HepG2 (cell line): ENCODE data around the gene TRAPPC12. TPM values are rescaled to one million over a fixed set of nuclear protein-coding genes. Genes with fewer than 3 reads are reported as not detected.

Experiments used
- ATAC-seq: fragments of 200-7000 bp; cut with Tn5 transposase; 3 replicates; pipeline ENCODE4 v1.9.1; 2020; ENCODE audit warnings: mild to moderate bottlenecking, moderate library complexity
- BruUV-seq: library from RNA; stranded (reverse); fragments of 400-500 nt; replicated peaks from 2 replicates; lab custom pipeline; 2021; lab: Mats Ljungman, UMichigan
- CTCF ChIA-PET: fragments of 300-600 bp; formaldehyde crosslinking; extraction: SDS; loops from one replicate; lab custom pipeline; 2021; ENCODE audit warnings: low total read pairs, inconsistent platforms, low intra/inter-chr PET ratio; lab: Yijun Ruan, JAX
- POLR2A ChIA-PET: fragments of 350-600 bp; sonication (Branson Sonifier 250); formaldehyde crosslinking; loops from one replicate; lab custom pipeline; 2020; ENCODE audit warnings: antibody characterized with exemption, inconsistent platforms; lab: Yijun Ruan, JAX
- DNase-seq: peaks from one replicate; pipeline ENCODE4 v3.0.0-alpha.2; 2015; ENCODE audit warnings: low spot score
- FAIRE-seq: peaks from 3 replicates; lab custom pipeline; 2011; peaks lifted over from hg19 to GRCh38; lab: Jason Lieb, UNC
- H2AFZ ChIP-seq: one replicate; pipeline ENCODE4 v1.6.1; 2011; ENCODE audit warnings: low read length, inconsistent platforms
- H3K27ac ChIP-seq: fragments of 300-600 bp; 3 replicates; pipeline ENCODE4 v1.8.0; 2011; ENCODE audit warnings: mixed run types, mild to moderate bottlenecking, mixed read lengths, low read length, inconsistent platforms; ENCODE audit not compliant: insufficient read depth; ENCODE audit errors: extremely low read length
- H3K27me3 ChIP-seq, 2 experiments: fragments of 200-600 bp in 1 of 2; 2 replicates in 1 of 2; 3 replicates in 1 of 2; pipeline versions ENCODE4 v1.6.0 to v1.8.0; 2011; ENCODE audit warnings: low read length in 2 of 2, mild to moderate bottlenecking in 2 of 2, moderate library complexity in 2 of 2, inconsistent platforms in 1 of 2; ENCODE audit not compliant: insufficient read depth in 2 of 2, control insufficient read depth in 1 of 2
- H3K36me3 ChIP-seq, 2 experiments: fragments of 200-600 bp in 1 of 2; replicated peaks in 1 of 2; 2 replicates in 1 of 2; 3 replicates in 1 of 2; pipeline versions ENCODE4 v1.5.1 to v1.8.0; 2011; ENCODE audit warnings: low read length in 2 of 2, inconsistent platforms in 1 of 2; ENCODE audit not compliant: insufficient read depth in 2 of 2, control insufficient read depth in 1 of 2
- H3K4me1 ChIP-seq: 2 replicates; pipeline ENCODE4 v1.5.1; 2012; ENCODE audit warnings: low read length, inconsistent platforms; ENCODE audit not compliant: insufficient read depth
- H3K4me2 ChIP-seq: 2 replicates; pipeline ENCODE4 v1.6.0; 2011; ENCODE audit warnings: low read depth, low read length, inconsistent platforms
- H3K4me3 ChIP-seq, 3 experiments: fragments of 200-600 bp in 1 of 3; sonication (generic), shearing (Covaris generic) in 1 of 3; replicated peaks in 1 of 3; 2 replicates each; pipeline ENCODE4 v1.5.1; 2011 to 2016; ENCODE audit warnings: low read length in 3 of 3, inconsistent platforms in 2 of 3, low read depth in 2 of 3, mild to moderate bottlenecking in 2 of 3, control low read depth in 1 of 3, mixed read lengths in 1 of 3; ENCODE audit not compliant: insufficient read depth in 1 of 3
- H3K79me2 ChIP-seq: one replicate; pipeline ENCODE4 v1.6.1; 2011; ENCODE audit warnings: low read length, inconsistent platforms; ENCODE audit not compliant: insufficient read depth
- H3K9ac ChIP-seq: 2 replicates; pipeline ENCODE4 v1.6.0; 2011; ENCODE audit warnings: mild to moderate bottlenecking, low read depth, low read length, inconsistent platforms; ENCODE audit not compliant: insufficient read depth
- H3K9me3 ChIP-seq: 2 replicates; pipeline ENCODE4 v1.5.1; 2012; ENCODE audit warnings: mild to moderate bottlenecking, low read length
- H4K20me1 ChIP-seq: 2 replicates; pipeline ENCODE4 v1.6.0; 2011; ENCODE audit warnings: inconsistent platforms, mild to moderate bottlenecking, low read length, moderate library complexity; ENCODE audit not compliant: insufficient read depth
- ATM ChIP-seq: fragments of 450-650 bp; IDR thresholded peaks from 2 replicates; pipeline ENCODE4 v1.7.1; 2017; ENCODE audit warnings: mild to moderate bottlenecking, borderline replicate concordance
- DR1 ChIP-seq: sonication (generic); formaldehyde crosslinking; IDR thresholded peaks from 2 replicates; pipeline ENCODE4 v1.8.0; 2021; ENCODE audit warnings: mild to moderate bottlenecking, missing genetic modification reagents, inconsistent platforms
- FOXC1 ChIP-seq: sonication (generic); formaldehyde crosslinking; IDR thresholded peaks from 2 replicates; pipeline ENCODE4 v1.8.0; 2022; ENCODE audit warnings: mild to moderate bottlenecking, missing genetic modification reagents, borderline replicate concordance
- KLF12 ChIP-seq: sonication (generic); formaldehyde crosslinking; IDR thresholded peaks from 2 replicates; pipeline ENCODE4 v1.4.0; 2020; ENCODE audit warnings: missing genetic modification reagents, borderline replicate concordance
- ZNF10 ChIP-seq: sonication (generic); formaldehyde crosslinking; IDR thresholded peaks from 2 replicates; pipeline ENCODE4 v1.4.0; 2020; ENCODE audit warnings: mild to moderate bottlenecking, low read depth, missing genetic modification reagents, borderline replicate concordance
- ZNF737 ChIP-seq: sonication (generic); formaldehyde crosslinking; IDR thresholded peaks from 2 replicates; pipeline ENCODE4 v1.5.0; 2020; ENCODE audit warnings: missing genetic modification reagents, mild to moderate bottlenecking, borderline replicate concordance
- WGBS: methylation state at CpG from one replicate; pipeline ENCODE4 v1.1.6; 2017; ENCODE audit warnings: low lambda C conversion rate; 5-methylcytosine and 5-hydroxymethylcytosine counted together
- in situ Hi-C: cut with HindIII; loops from 2 replicates; pipeline ENCODE4 v1.10.0; 2017; ENCODE audit warnings: low pct_unique_long_range_greater_than_20kb; ENCODE audit not compliant: extremely low pct_ligation_motif_present
- intact Hi-C: fragments of 100-400 bp; cut with micrococcal nuclease; formaldehyde crosslinking; loops from one replicate; pipeline ENCODE4 v1.10.0; 2022; ENCODE audit not compliant: unreplicated experiment
- polyA plus RNA-seq, 8 experiments: library from polyadenylated mRNA; depleted of rRNA in 3 of 8; stranded (reverse) in 7 of 8; unstranded in 1 of 8; fragments of >200 nt; fragmentation: Illumina TruSeq in 4 of 8; extraction: Trizol in 4 of 8; gene quantifications; 2 replicates each; pipeline versions ENCODE4 v1.2.1 to v1.2.3, GENCODE V29; 2011 to 2016; ENCODE audit warnings: low read depth in 4 of 8, missing spikeins in 1 of 8, mixed read lengths in 1 of 8; ENCODE audit not compliant: insufficient read depth in 1 of 8
- total RNA-seq, 5 experiments: library from RNA; depleted of rRNA; stranded (reverse); fragments of >200 nt; fragmentation: Illumina TruSeq; extraction: Trizol; gene quantifications; 2 replicates each; pipeline ENCODE4 v1.2.3, GENCODE V29; 2016; ENCODE audit warnings: low read depth in 1 of 5
- TF ChIP-seq, protein P1 (sequence below): sonication (generic); formaldehyde crosslinking; IDR thresholded peaks from 2 replicates; pipeline ENCODE4 v1.4.0; 2020; ENCODE audit warnings: mild to moderate bottlenecking, low read depth, missing genetic modification reagents

Gene TRAPPC12
- total and polyA plus RNA-seq, 2 of the 13 experiments (the other 11 are each of a cell fraction or from before 2014, with no cell fraction given) = 46.4 to 97.7 TPM

GRCh38 chr2:3440477-3440876, 61.0 kb downstream of the TRAPPC12 start:
- H3K4me2 ChIP-seq = no peak overlapping the region
- no peak for ATAC-seq

GRCh38 chr2:3441465-3441864, 62.0 kb downstream of the TRAPPC12 start:
- Histone ChIP-seq H3K9me3 (no peaks in the 10 kb centered on the region), H3K9ac (no peak overlapping the region), H3K4me3 (no peak overlapping the region), H3K4me2 (no peak overlapping the region), H4K20me1 (no peaks in the 10 kb centered on the region), H2AFZ (no peak overlapping the region), H3K27me3 (no peaks in the 10 kb centered on the region), H3K4me1 (peaks cover 9% of the 10 kb centered on the region), H3K36me3 (peaks cover 14 to 30% of the 10 kb centered on the region in 2 experiments; a peak in 4 of 5 replicates), H3K79me2 (no peaks in the 10 kb centered on the region), H3K27ac (no peak overlapping the region)
- no TSS peak for BruUV-seq
- CTCF ChIA-PET = no interaction called here
- DNase-seq = no peak
- intact Hi-C loops = no loop called here
- in situ Hi-C loops = no loop called here
- TF ChIP-seq ATM (no peak), ZNF737 (CRISPR knock-in tag) (no peak), DR1 (CRISPR knock-in tag) (no peak)
- POLR2A ChIA-PET = no interaction called here
- no peak for FAIRE-seq
- ATAC-seq = no peak

More at GRCh38 chr2:3440477-3440876, 61.0 kb downstream of the TRAPPC12 start:
- no peaks in the 10 kb centered on the region for H4K20me1 ChIP-seq
- no peak overlapping the region for H3K9ac ChIP-seq
- H3K27me3 ChIP-seq = no peaks in the 10 kb centered on the region
- ChIA-PET POLR2A (no interaction called here), CTCF (no interaction called here)
- no peaks in the 10 kb centered on the region for H3K9me3 ChIP-seq
- 58% methylated on average over 2 of the region's 2 CpGs for WGBS
- FAIRE-seq (no peak), DNase-seq (no peak)
- peaks cover 16% of the 10 kb centered on the region for H3K4me1 ChIP-seq
- H3K36me3 ChIP-seq = peaks cover 9 to 20% of the 10 kb centered on the region in 2 experiments; a peak in 4 of 5 replicates
- intact Hi-C loops = no loop called here
- H3K27ac ChIP-seq = no peak overlapping the region
- no peak overlapping the region for H3K4me3 ChIP-seq
- BruUV-seq = no TSS peak
- TF ChIP-seq ZNF10 (CRISPR knock-in tag) = no peak
- TF ChIP-seq KLF12 (CRISPR knock-in tag) = no peak
- TF ChIP-seq FOXC1 (CRISPR knock-in tag) = no peak
- TF ChIP-seq, protein P1, sequence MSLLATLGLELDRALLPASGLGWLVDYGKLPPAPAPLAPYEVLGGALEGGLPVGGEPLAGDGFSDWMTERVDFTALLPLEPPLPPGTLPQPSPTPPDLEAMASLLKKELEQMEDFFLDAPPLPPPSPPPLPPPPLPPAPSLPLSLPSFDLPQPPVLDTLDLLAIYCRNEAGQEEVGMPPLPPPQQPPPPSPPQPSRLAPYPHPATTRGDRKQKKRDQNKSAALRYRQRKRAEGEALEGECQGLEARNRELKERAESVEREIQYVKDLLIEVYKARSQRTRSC (CRISPR knock-in tag) = no peak
- in situ Hi-C loops = no loop called here
- H3K79me2 ChIP-seq = no peaks in the 10 kb centered on the region
- no peak overlapping the region for H2AFZ ChIP-seq
